HG03378 (cell line): ENCODE measurements around the gene MAGI2.
"Not testable (repeated sequence)": the region's sequence is repeated elsewhere in the genome, so short reads cannot be mapped to it uniquely, and the experiment has no call there.

Experiments
- ATAC-seq: cut with Tn5 transposase; IDR thresholded peaks from one replicate; pipeline ENCODE4 v1.9.1; 2021; ENCODE audit warnings: mild to moderate bottlenecking, moderate library complexity; ENCODE audit not compliant: unreplicated experiment

MAGI2 gene

GRCh38 chr7:78265486-78265885 lies 1188.0 kb downstream of the MAGI2 start:
- ATAC-seq = no peak

- no peak for ATAC-seq
Observed at GRCh38 chr7:78265071-78265470, 1188.4 kb downstream of the MAGI2 start.

- ATAC-seq = no peak
Observed at GRCh38 chr7:78264105-78264504, 1189.4 kb downstream of the MAGI2 start.

- no peak for ATAC-seq
Observed at GRCh38 chr7:78261739-78262138, 1191.7 kb downstream of the MAGI2 start.

GRCh38 chr7:78261302-78261701 lies 1192.2 kb downstream of the MAGI2 start:
- ATAC-seq = no peak

- ATAC-seq = no peak
Observed at GRCh38 chr7:78260826-78261225, 1192.6 kb downstream of the MAGI2 start.

- no peak for ATAC-seq
Observed at GRCh38 chr7:78254726-78255055, 1198.8 kb downstream of the MAGI2 start.

GRCh38 chr7:78253850-78254725 lies 1199.4 kb downstream of the MAGI2 start:
- no peak for ATAC-seq

- no peak for ATAC-seq
Observed at GRCh38 chr7:78248867-78249266, 1204.6 kb downstream of the MAGI2 start.

GRCh38 chr7:78247910-78248689 lies 1205.4 kb downstream of the MAGI2 start:
- ATAC-seq = no peak

- ATAC-seq = not testable (repeated sequence)
Observed at GRCh38 chr7:78240179-78240578, 1213.3 kb downstream of the MAGI2 start.

GRCh38 chr7:78234634-78235033 lies 1218.8 kb downstream of the MAGI2 start:
- ATAC-seq = no peak

GRCh38 chr7:78232806-78233205 lies 1220.7 kb downstream of the MAGI2 start:
- ATAC-seq = no peak

- ATAC-seq = no peak
Observed at GRCh38 chr7:78226059-78226719, 1227.3 kb downstream of the MAGI2 start.

GRCh38 chr7:78225534-78225933 lies 1227.9 kb downstream of the MAGI2 start:
- no peak for ATAC-seq

GRCh38 chr7:78224923-78225322 lies 1228.5 kb downstream of the MAGI2 start:
- ATAC-seq = no peak

GRCh38 chr7:78223598-78223997 lies 1229.9 kb downstream of the MAGI2 start:
- no peak for ATAC-seq

- no peak for ATAC-seq
Observed at GRCh38 chr7:78222001-78222751, 1231.3 kb downstream of the MAGI2 start.

- ATAC-seq = no peak
Observed at GRCh38 chr7:78220754-78221153, 1232.7 kb downstream of the MAGI2 start.

- no peak for ATAC-seq
Observed at GRCh38 chr7:78218876-78219275, 1234.6 kb downstream of the MAGI2 start.

- no peak for ATAC-seq
Observed at GRCh38 chr7:78218051-78218450, 1235.4 kb downstream of the MAGI2 start.
